K562 (cell line): Measurements from ENCODE around the gene LRFN4. TPM values are rescaled to one million over a fixed set of nuclear protein-coding genes. Genes with fewer than 3 reads are reported as not detected.

ENCODE experiments used
- CHD1 ChIP-seq: fragments of 200-600 bp; sonication (generic); IDR thresholded peaks from one replicate; pipeline ENCODE4 v1.6.1; 2012; ENCODE audit warnings: mild to moderate bottlenecking, moderate library complexity, low read length, inconsistent platforms
- NFYB ChIP-seq: IDR thresholded peaks from 2 replicates; pipeline ENCODE4 v1.6.1; 2011; ENCODE audit warnings: mild to moderate bottlenecking, moderate library complexity; ENCODE audit not compliant: insufficient read length; ENCODE audit errors: extremely low read depth
- PHB ChIP-seq: fragments of 250-450 bp; sonication (Bioruptor Pico); IDR thresholded peaks from 2 replicates; pipeline ENCODE4 v1.5.0; 2021
- PURB ChIP-seq: sonication (generic); formaldehyde crosslinking; IDR thresholded peaks from 2 replicates; pipeline ENCODE4 v1.9.0; 2021; ENCODE audit warnings: low read depth, mild to moderate bottlenecking, missing genetic modification reagents
- SMARCB1 ChIP-seq: IDR thresholded peaks from 2 replicates; pipeline ENCODE4 v1.6.1; 2011; ENCODE audit warnings: improper control_type of control experiment, low read depth; ENCODE audit not compliant: insufficient read length
- ZBTB8A ChIP-seq: fragments of 450-650 bp; IDR thresholded peaks from 2 replicates; pipeline ENCODE4 v1.6.1; 2018; ENCODE audit warnings: mild to moderate bottlenecking, moderate library complexity; ENCODE audit not compliant: partially characterized antibody
- ZNF41 ChIP-seq: fragments of 250-450 bp; sonication (Bioruptor Pico); conservative IDR thresholded peaks from 2 replicates; pipeline ENCODE4 v1.4.0; 2020; ENCODE audit warnings: mild to moderate bottlenecking
- polyA plus RNA-seq, 8 experiments: library from polyadenylated mRNA; depleted of rRNA in 4 of 8; stranded (reverse) in 5 of 8; unstranded in 3 of 8; fragments of >200 nt; fragmentation: Nextera tagmentation in 2 of 8; fragmentation: Illumina TruSeq in 1 of 8; extraction: Ambion mirVana in 2 of 8; extraction: Trizol in 1 of 8; gene quantifications; 2 replicates each; pipeline versions ENCODE4 v1.2.1 to v1.2.3, GENCODE V29; 2011 to 2014; ENCODE audit warnings: inconsistent platforms in 1 of 8, missing spikeins in 1 of 8
- total RNA-seq, 7 experiments: library from RNA; depleted of rRNA in 6 of 7; stranded (reverse); fragments of >200 nt in 6 of 7; fragmentation: Illumina TruSeq in 2 of 7; extraction: Trizol in 2 of 7; gene quantifications; 2 replicates each; pipeline versions ENCODE4 v1.2.1 to v1.2.3, GENCODE V29; 2011 to 2021; ENCODE audit warnings: low replicate concordance in 1 of 7
- TF ChIP-seq, protein P1 (sequence below): fragments of 450-650 bp; IDR thresholded peaks from 2 replicates; pipeline ENCODE4 v1.6.1; 2016; ENCODE audit warnings: mild to moderate bottlenecking
- TF ChIP-seq, protein P2 (sequence below): fragments of 250-450 bp; sonication (Bioruptor Pico); IDR thresholded peaks from 2 replicates; pipeline ENCODE4 v1.8.0; 2022; ENCODE audit warnings: moderate library complexity, mild to moderate bottlenecking, inconsistent platforms
- TF ChIP-seq, protein P3 (sequence below): sonication (generic); formaldehyde crosslinking; IDR thresholded peaks from 2 replicates; pipeline ENCODE4 v1.8.0; 2022; ENCODE audit warnings: missing genetic modification reagents, mild to moderate bottlenecking, borderline replicate concordance

The LRFN4 gene
- total and polyA plus RNA-seq, 9 of the 15 experiments (the other 6 are each of a cell fraction or from before 2014, with no cell fraction given), result 0.10 to 60.1 (median 6.7) TPM

DNA sequence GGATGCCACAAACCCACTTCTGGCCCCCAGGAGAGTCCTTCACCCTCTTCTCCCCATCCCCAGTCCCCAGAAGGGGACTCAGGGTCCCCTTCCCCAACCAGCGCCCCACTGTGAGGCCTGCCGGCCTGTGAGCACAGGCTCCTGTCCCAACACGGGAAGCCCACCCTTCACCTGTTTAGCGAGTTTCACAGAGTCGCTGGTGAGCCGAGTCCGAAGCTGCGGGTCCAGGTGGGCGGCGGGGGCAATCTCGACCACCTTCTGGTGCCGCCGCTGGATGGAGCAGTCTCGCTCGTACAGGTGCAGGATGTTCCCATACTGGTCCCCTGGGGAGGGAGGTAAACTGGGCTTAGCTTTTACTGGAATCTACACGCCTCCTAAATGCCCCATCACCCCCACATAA is 13.3 kb downstream of the LRFN4 start (continued):
- TF ChIP-seq ZNF41 (CRISPR knock-in tag) (no peak), SMARCB1 (no peak), PURB (CRISPR knock-in tag) (no peak), PHB (CRISPR knock-in tag) (no peak), NFYB (no peak), ZBTB8A (no peak), CHD1 (no peak)
- TF ChIP-seq, protein P1, sequence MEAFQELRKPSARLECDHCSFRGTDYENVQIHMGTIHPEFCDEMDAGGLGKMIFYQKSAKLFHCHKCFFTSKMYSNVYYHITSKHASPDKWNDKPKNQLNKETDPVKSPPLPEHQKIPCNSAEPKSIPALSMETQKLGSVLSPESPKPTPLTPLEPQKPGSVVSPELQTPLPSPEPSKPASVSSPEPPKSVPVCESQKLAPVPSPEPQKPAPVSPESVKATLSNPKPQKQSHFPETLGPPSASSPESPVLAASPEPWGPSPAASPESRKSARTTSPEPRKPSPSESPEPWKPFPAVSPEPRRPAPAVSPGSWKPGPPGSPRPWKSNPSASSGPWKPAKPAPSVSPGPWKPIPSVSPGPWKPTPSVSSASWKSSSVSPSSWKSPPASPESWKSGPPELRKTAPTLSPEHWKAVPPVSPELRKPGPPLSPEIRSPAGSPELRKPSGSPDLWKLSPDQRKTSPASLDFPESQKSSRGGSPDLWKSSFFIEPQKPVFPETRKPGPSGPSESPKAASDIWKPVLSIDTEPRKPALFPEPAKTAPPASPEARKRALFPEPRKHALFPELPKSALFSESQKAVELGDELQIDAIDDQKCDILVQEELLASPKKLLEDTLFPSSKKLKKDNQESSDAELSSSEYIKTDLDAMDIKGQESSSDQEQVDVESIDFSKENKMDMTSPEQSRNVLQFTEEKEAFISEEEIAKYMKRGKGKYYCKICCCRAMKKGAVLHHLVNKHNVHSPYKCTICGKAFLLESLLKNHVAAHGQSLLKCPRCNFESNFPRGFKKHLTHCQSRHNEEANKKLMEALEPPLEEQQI, result no peak
- TF ChIP-seq, protein P2, sequence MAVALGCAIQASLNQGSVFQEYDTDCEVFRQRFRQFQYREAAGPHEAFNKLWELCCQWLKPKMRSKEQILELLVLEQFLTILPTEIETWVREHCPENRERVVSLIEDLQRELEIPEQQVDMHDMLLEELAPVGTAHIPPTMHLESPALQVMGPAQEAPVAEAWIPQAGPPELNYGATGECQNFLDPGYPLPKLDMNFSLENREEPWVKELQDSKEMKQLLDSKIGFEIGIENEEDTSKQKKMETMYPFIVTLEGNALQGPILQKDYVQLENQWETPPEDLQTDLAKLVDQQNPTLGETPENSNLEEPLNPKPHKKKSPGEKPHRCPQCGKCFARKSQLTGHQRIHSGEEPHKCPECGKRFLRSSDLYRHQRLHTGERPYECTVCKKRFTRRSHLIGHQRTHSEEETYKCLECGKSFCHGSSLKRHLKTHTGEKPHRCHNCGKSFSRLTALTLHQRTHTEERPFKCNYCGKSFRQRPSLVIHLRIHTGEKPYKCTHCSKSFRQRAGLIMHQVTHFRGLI, result no peak
- TF ChIP-seq, protein P3, sequence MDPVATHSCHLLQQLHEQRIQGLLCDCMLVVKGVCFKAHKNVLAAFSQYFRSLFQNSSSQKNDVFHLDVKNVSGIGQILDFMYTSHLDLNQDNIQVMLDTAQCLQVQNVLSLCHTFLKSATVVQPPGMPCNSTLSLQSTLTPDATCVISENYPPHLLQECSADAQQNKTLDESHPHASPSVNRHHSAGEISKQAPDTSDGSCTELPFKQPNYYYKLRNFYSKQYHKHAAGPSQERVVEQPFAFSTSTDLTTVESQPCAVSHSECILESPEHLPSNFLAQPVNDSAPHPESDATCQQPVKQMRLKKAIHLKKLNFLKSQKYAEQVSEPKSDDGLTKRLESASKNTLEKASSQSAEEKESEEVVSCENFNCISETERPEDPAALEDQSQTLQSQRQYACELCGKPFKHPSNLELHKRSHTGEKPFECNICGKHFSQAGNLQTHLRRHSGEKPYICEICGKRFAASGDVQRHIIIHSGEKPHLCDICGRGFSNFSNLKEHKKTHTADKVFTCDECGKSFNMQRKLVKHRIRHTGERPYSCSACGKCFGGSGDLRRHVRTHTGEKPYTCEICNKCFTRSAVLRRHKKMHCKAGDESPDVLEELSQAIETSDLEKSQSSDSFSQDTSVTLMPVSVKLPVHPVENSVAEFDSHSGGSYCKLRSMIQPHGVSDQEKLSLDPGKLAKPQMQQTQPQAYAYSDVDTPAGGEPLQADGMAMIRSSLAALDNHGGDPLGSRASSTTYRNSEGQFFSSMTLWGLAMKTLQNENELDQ, result no peak
